Forelimb muscle (tissue), 1 donor: ENCODE measurements around the gene STAT4. TPM values are rescaled to one million over a fixed set of nuclear protein-coding genes. Genes with fewer than 3 reads are reported as not detected.

Source experiments
- DNase-seq: peaks from one replicate; pipeline ENCODE4 v3.0.0-alpha.2; 2013; ENCODE audit warnings: low read depth
- polyA plus RNA-seq: library from polyadenylated mRNA; unstranded; fragments of 120-200 nt; gene quantifications from one replicate; pipeline ENCODE4 v1.2.1, GENCODE V29; 2013; ENCODE audit not compliant: insufficient read length

STAT4 gene
- polyA plus RNA-seq, 1 donor = 1.7 TPM

DNA sequence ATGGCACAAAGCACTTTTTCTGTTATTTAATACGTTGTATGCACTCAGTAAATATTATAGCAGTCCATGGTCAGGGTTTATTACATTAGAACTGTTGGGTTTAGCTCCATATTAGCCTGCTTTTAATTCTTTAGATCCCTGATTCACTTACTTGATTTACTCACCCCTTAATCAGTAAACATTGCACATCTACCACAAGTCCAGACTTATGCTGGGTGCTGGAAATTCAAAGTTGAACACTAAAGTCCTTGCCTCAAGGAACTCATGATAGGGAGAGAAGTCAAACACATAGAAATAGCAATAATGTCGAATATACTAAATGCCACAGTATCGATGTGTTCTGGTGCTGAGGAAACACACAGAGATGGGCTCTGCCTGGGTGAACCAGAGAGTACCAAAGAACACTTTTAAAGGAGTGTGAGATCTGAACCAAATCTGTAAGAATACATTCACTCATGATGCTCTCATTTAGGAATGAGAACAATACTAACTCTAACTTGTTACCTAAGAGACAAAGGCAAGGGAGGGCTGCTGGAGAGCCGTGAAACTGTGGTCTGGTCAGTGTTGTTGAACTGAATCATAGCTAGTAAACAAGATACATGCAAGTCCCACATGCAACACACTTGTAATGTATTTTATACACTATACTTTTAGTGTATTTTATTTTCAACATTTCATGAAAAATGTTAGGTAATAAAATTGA is 4.9 kb downstream of the STAT4 start:
- no peak for DNase-seq

DNA sequence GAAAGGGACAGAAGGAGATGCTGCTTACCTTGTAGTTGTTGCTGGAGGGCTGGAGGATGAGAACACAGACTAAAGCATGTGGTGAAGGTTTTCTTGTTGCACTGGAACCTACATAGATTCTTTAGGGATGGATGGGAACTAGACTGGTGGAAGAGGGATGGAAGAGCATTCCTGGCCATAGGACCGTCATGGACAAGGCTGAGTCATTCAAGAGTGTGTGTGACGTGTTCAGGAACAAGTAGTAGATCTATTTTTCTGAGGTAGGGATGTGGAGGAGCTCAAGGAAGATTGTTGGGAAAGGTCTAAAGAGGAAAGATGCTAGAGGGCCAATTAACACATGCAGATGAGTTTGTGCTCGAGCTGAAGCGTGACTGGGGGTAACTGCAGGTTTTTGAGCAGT is 6.6 kb downstream of the STAT4 start:
- no peak for DNase-seq

DNA sequence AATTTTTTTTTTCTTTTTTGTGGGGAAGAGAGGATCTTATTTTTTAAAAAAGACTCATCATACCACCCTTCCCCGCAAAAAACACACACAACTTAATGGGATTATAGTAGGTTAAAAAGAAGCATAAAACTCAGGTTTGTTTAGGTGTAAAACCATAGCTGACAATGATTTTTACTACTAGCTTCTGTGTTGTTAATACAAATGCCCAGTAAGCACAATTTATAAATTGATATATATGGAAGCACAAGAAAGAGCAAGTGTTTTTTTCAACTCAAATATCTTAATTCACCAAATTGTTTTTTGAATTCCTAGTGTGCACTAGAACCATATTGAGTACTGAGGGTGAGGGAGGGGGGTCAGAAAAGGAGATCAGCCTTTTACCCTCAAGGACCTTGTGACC is 7.0 kb downstream of the STAT4 start:
- no peak for DNase-seq

DNA sequence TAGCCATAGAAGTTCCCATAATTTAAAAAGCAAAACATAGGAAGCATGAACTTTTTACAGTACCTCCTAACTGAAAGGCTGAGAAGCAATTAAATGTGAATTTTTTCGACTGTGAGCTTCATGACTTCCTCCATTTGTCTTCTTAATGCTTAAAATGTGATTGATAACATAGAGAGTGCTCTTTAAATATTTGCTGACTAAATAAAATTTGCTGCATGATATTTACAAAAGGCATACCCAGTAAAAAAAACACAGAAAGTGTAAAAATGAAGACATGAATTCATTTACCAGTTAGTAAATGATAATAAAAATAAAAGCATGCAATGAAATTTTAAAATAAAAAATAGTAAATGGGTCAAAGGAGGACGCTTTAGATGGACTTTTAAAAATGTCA is 21.9 kb downstream of the STAT4 start:
- DNase-seq = no peak

DNA sequence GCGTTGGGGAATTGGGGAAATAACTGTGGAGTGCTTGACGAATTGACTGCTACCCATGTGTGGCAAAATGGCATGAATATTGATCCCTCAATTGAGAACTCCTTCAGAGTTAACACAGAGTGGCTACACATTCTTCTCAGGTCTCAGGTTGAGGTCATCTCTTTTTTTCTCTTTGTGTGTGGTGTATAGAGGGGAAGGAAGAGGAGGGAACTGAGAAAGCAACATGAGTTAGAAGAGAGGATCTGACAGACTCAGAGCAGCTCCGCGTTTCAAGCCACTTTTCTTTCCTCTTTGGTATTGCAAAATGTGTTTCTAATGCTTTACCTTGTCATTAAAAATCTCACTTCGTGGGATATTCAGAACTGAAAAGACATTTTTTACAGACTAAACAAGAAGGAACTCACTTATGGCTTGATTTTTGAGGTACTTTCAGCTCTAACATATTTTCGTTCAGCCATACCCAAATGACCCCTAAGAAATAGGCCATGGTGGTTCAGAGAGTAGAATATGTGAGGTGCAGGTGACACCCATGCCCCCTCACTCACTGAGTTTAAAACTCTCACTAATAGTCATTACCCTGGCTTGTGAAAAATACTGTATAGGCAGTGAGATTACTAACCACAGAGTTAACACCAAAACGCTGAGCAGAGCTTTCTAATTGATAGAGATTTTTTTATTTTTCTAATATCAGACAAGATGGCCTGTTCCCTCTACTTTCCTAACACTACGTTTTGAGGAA is 22.5 kb downstream of the STAT4 start:
- DNase-seq = no peak

DNA sequence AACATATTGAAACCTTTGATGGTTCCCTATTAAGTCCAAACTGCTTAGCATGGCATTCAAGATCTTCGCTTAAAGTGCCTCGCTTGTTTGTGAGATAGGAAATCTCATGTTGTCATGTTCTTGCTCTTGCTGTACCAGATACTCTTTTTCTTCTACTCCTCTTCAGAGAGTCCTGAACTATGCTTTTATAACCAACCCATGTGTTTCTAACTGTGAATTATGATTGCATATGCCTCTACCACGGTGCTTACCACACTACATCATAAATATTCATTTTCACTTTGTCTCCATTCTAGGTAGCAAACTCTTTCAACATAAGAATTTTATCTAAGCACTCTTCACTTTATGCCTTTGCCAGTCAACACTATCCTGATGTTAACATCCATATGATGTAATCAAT is 23.6 kb downstream of the STAT4 start:
- no peak for DNase-seq

DNA sequence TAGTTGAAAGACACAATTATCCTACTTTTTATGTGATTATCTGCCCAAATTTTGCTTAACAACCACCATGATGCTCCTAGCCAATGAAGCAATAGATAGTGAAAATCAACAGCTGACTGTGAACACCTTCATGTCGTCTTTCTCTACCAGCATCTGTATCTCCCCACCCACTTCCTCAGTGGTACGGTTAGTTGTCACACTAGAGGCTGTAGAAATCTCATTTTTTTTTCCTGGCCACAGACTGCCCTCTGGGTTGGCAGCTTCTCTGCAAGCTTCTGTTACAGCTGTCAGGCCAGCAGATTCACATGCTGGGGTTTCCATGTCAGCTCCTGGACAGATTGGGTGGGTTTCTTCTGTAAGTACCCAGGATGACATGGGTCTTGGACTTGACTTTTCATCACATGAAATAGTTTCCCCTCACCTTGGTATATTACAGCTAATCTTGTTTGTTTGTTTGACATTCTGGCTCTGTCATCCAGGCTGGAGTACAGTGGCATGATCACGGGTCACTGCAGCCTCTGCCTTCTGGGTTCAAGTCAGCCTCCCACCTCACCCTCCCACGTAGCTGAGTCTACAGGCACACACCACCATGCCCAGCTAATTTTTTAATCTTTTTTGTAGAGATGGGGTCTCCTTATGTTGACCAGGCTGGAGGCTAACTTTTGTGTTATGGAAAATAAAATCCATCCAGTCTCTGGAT is 24.3 kb downstream of the STAT4 start:
- no peak for DNase-seq

DNA sequence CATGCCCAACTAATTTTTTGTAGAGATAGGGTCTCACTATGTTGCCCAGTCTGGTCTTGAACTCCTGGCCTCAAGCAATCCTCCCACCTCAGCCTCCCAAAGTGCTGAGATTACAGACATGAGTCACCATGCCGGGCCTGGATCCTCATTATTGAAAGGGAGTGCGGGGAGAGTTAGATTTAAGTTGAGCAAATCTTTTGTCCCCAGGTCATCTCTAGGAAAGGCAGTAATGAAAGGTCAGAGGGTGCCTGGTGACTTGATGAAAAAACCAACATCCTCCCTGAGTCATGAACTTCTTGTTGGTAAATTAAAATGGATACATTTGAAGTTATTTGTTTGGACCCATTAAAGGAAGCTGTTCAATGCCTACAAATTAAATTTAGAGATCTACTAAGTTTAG is 25.1 kb downstream of the STAT4 start:
- no peak for DNase-seq

DNA sequence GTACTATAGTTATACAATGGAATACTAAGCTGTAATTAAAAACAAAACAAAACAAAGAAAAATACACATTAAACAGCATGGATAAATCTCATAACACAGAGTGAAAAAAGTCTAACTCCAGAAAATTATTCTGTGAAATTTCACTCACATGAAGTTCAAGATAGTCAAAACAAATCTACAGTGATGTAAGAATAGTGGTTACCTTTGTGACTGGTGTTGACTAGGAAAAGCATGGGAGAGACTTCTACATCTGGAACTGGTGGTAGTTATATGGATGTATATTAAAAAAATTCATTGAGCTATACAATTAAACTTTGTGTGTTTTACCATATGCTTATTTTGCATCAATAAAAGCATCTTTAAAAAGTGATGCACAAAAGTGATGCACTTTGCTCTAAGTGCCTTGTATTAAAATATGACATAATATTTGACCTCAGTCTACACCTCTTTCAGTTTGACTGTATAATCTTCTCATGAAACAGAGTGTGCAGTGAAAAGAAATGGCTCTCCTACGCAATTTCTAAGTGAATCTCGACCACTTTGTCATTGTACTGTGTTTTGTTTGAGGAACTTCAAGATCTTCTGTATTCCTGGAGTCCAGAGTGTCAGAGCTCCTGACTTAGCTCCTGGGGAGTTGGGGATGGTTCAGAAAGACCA is 28.0 kb downstream of the STAT4 start:
- no peak for DNase-seq

DNA sequence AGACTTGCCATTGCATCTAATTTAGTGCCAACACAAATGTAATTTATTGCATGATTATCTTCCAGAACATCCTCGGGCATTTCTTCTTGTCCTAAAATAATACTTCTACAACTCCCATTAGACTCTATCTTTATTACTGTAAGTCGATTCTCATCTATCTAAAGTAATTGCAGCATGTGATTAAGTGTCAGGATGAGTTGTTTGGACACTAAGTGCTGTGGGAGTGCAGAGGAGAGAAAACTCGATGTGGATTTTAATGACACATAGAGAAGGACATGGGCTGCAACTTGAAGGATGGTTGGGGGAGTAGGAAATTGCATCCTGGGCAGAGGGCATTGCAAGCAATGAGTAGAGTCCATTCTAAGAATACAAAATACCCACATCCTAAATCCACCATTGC is 33.5 kb downstream of the STAT4 start:
- DNase-seq = no peak

DNA sequence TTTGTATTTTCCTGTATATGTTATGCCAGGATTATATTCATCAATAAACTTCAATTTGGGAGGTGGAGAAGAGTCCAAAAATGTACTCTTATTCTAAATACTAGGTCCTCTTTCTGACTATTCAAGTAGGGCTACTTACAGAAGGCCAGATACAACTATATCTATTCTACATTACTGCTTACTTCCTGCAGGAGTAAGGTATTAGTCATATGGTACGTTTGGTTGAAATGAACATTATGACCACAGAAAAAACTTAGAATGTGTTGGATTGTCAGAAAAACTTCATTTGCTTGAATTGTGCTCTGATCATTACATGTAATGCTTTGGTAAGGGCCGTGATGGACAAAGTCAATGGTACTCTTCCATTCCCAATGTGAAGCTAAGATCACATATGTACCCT is 35.0 kb downstream of the STAT4 start:
- no peak for DNase-seq

DNA sequence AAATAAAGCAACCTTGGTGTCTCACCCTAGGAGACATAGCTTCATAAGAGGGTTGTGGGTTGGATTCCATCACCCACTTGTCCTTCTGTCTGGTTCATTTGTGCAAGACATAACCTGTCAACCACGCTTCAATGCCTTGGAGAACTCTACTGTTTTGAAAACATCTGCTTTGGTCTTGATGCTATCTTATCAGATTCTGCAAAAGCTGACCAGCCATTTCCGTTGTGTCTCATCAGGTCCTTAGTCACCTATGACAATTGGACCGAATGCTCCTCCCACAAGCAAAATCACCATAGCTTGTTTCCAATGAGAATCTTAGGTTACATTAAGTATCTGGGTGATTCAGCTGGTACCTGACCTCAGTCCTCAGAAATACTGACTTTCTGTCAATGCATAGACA is 35.4 kb downstream of the STAT4 start:
- no peak for DNase-seq

DNA sequence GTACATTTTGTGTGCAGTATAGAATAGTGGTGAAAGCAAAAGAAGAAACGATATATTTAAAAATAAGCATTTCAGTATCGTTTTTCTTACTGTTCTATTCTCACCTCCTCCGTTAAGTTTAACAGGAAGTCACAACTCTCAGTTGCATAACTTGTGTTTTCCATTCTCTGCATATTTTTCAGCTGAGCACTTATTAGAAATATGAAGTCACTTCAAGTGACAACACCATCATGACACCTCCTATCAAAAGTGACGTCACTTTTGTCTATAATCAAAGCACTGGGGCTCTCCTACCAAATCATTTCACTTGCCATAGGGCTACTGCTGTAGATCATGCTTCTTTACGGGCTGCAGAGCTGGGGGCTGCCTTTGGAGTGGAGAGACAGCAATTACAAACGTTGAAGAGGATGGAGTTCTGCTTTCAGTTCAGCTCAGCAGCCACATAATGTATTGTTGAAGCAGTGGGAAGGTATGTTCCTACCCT is 36.3 kb downstream of the STAT4 start:
- DNase-seq = no peak

DNA sequence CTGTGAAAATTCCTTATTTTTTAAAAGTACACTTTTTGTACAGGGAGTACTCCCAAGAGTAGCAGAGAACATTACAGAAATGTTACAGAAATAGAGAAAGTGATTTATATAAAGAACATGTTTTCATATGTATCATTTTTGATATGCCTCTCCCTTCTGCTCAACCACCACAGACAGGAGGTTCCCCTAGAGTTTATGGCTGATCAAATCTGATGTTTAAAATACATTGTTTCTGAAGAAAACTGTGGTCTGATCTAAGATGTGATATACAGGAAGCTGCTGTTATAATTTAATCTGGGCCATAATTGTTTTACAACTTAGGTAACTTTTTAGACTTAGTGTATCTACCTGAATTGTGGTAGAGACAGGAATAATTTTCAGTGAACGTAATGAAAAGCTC is 37.0 kb downstream of the STAT4 start:
- no peak for DNase-seq

DNA sequence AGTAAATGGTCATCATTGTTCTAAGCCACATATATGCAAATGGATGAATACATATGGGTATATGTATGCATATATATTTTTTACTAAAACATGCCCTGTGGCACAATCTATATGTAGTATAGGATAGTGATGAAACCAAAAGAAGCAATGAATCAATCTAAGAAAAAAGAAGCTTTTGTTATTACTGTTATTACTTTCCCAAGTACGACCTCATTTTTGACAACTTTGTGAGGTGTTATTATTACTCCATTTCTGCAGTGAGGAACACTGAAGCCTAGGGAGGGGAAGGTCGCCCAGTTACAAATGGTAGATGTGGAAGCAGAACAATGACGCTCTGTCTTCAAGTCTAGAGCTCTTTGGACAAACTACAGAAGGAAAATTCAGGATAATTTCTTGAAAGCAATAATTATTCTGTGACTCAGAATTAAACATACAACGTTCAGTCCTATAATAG is 38.3 kb downstream of the STAT4 start:
- no peak for DNase-seq

DNA sequence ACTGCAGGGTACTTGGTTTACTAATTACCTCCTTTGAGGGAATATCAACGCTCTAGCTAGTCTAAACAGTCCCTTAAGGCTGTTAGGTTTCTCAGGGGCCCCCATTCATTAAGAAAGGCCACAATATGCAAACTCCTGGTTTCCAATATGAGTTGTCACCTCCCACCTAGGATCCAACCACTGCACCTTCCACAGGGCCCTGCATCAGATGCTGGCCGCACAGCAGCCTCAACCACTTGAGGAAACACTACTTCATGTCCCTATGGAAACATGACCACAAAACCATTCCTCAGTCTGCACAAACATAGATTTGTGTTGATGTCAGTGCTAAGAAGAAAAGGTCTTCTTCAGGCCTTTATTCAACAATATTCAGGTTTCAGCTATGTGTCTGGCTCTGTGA is 40.9 kb downstream of the STAT4 start:
- no peak for DNase-seq

DNA sequence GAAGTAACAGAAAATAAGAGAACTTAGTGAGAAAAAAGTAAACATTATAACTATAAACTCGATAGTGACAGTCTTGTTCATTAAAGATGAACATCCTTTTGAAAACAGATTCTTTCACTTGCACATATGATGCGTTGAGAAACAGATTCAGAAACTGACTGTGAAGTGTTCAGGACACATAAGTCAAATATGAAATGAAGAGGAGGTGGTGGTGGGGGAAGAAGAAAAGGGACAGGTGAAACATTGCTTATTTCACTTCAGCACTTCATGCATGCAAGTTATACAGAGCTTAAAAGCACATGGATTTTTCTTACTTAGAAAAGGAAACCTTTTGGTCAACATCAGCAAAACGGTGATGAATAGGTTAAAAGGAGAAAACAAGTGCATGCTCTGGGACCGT is 42.5 kb downstream of the STAT4 start:
- no peak for DNase-seq

DNA sequence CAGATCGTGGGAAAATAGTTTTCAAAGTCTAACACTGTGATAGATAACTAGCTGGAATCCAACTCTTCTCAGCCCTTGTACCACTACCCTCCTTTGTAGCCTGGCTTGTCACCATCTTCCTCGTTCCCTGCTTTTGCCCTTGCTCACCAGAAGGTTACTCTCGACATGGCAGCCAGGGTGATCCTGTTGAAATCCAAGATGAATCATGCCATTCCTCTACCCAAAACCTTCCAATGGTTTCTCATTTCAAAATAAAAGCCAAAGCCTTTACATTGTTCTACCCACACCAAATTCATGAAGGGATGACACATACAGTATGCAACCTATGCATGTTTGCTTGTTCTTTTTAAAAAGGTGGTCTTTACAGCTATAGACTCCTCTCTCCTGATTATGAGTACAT is 45.7 kb downstream of the STAT4 start:
- DNase-seq = no peak

DNA sequence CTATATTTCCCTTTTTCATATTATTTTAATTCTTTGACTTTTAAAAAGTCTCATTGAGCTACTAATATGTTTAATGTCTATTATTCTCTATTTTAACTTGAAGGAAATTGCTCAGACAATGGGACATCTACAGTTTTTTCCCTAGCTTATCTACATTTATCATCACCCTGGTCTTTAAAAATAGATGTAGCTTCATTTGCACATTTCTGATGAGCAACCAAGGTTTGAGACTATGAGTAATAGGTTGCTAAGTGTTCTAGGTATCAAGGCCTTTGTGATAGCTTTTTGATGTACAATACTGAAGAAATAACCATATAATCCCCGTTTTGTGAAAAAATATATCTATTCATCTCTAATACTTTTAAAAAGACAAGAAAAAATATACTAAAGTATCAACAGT is 47.0 kb downstream of the STAT4 start:
- DNase-seq = no peak

DNA sequence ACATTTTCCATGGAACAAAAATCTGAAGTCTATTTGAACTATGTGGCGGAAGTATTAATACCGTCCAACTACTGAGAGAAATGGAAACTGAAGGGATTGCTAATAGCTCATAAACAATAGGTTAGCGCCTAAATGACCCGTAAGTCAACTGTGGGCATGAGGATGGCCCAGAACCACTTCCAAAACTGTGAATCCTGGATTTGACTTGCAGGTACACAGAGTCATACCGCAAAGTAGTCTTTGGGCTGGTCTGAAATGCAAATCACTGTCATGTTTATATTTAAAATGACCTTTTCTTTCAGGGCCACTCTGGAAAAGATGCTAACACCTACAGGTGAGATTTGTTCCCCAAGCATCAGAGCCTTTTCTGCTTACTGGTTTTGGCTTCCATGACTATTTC is 50.6 kb downstream of the STAT4 start:
- DNase-seq = no peak

DNA sequence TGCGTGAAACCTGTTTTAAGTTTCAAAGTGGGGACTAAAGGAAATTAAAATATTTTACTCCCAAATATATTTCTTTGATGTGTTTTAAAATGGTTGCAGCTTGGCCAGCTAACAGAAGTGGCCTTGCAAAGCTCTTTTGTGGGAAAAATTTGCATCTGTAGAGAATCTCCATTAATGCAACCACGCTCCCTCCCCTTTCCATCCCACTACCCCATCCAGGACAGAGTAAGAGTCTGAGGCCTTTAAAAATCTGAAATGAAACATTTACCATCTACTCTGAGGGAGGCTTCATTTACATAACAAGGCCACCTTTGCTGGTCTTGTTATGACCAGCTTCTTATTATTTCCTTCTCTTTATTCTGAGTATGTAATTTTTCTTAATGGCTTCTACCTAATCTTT is 63.5 kb downstream of the STAT4 start:
- no peak for DNase-seq

DNA sequence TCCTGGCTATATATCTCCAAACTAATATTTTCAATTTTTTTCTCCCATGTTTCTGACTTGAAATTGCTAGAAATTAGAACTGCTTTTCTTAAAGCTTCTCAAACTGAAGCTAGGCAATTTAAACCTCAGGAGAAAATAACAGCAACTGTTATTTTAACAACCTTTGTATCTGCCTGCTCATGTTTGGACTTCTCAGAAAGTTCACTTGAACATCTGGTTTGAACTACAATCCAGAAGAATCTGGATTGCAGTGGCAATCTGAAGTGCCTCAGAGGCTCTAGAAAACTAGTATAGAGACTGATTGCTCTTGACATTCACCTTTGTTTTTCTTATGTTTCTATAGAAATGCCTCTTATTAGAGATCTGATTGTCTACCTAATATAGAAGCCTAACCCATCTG is 64.1 kb downstream of the STAT4 start:
- no peak for DNase-seq
